CD4-positive, CD25-positive, alpha-beta regulatory T cell (primary cell): ENCODE measurements around the gene DPM1. TPM values are rescaled to one million over a fixed set of nuclear protein-coding genes. Genes with fewer than 3 reads are reported as not detected.
"Not testable (repeated sequence)": the region's sequence is repeated elsewhere in the genome, so short reads cannot be mapped to it uniquely, and the experiment has no call there.

Experiments used
- ATAC-seq, 2 donors: fragments of 150-1000 bp; cut with Tn5 transposase; one replicate each; pipeline ENCODE4 v1.10.0; 2021; ENCODE audit warnings: low read depth in 2 of 2, moderate number of reproducible peaks in 2 of 2, moderate library complexity in 1 of 2
- DNase-seq, 3 donors: peaks; one replicate each; pipeline versions ENCODE4 v3.0.0 to v3.0.0-alpha.2; 2012 to 2022; ENCODE audit warnings: mixed read lengths in 1 of 3
- H3K27ac ChIP-seq: one replicate; pipeline ENCODE4 v1.7.0; 2013; ENCODE audit warnings: mild to moderate bottlenecking, low read length; ENCODE audit not compliant: insufficient read depth, poor library complexity, severe bottlenecking
- H3K27me3 ChIP-seq: one replicate; pipeline ENCODE4 v1.7.0; 2013; ENCODE audit warnings: low read length; ENCODE audit not compliant: control insufficient read depth, insufficient read depth
- H3K36me3 ChIP-seq: one replicate; pipeline ENCODE4 v1.7.0; 2013; ENCODE audit warnings: mild to moderate bottlenecking, low read length, moderate library complexity; ENCODE audit not compliant: control insufficient read depth, insufficient read depth
- H3K4me1 ChIP-seq: 2 replicates; pipeline ENCODE4 v1.7.0; 2013; ENCODE audit warnings: mild to moderate bottlenecking, low read length; ENCODE audit not compliant: insufficient read depth, control insufficient read depth, poor library complexity, severe bottlenecking
- H3K4me3 ChIP-seq: one replicate; pipeline ENCODE4 v1.7.0; 2013; ENCODE audit warnings: low read depth, mild to moderate bottlenecking, low read length, moderate library complexity
- H3K9me3 ChIP-seq, 2 experiments: 1 replicate in 1 of 2; 2 replicates in 1 of 2; pipeline ENCODE4 v1.7.0; 2013; ENCODE audit warnings: low read length in 2 of 2, mild to moderate bottlenecking in 1 of 2, moderate library complexity in 1 of 2; ENCODE audit not compliant: control insufficient read depth in 2 of 2
- H3K27ac Mint-ChIP-seq, 3 donors: one replicate each; pipeline ENCODE4 v1.8.0; 2020 to 2022; ENCODE audit warnings: mild to moderate bottlenecking in 3 of 3, mixed read lengths in 3 of 3, moderate library complexity in 2 of 3
- H3K27me3 Mint-ChIP-seq: one replicate; pipeline ENCODE4 v1.8.0; 2022; ENCODE audit warnings: mild to moderate bottlenecking, mixed read lengths
- H3K36me3 Mint-ChIP-seq: one replicate; pipeline ENCODE4 v1.8.0; 2020; ENCODE audit warnings: mixed read lengths
- H3K4me1 Mint-ChIP-seq, 4 donors: one replicate each; pipeline ENCODE4 v1.8.0; 2020 to 2022; ENCODE audit warnings: mixed read lengths in 4 of 4, mild to moderate bottlenecking in 1 of 4
- H3K4me3 Mint-ChIP-seq, 4 donors: one replicate each; pipeline ENCODE4 v1.8.0; 2020 to 2022; ENCODE audit warnings: mild to moderate bottlenecking in 4 of 4, mixed read lengths in 4 of 4, moderate library complexity in 3 of 4
- H3K9me3 Mint-ChIP-seq, 7 donors: one replicate each; pipeline ENCODE4 v1.8.0; 2020 to 2022; ENCODE audit warnings: mixed read lengths in 7 of 7, mild to moderate bottlenecking in 3 of 7, moderate library complexity in 2 of 7
- polyA plus RNA-seq, 4 donors: library from polyadenylated mRNA; unstranded; fragments of 300-500 nt; fragmentation: Illumina TruSeq; gene quantifications; one replicate each; pipeline ENCODE4 v1.2.3, GENCODE V29; 2021
- total RNA-seq: library from RNA; stranded (reverse); gene quantifications from one replicate; pipeline ENCODE4 v1.2.3, GENCODE V29; 2022

The DPM1 gene
- total and polyA plus RNA-seq, 5 donors from 2014 or later: 34.3 to 82.0 (median 74.5) TPM

GRCh38 chr20:50987493-50988210 is 29.3 kb upstream of the DPM1 start:
- Histone ChIP-seq H3K4me1 (no peaks in the 10 kb centered on the region), H3K9me3 (no peaks in the 10 kb centered on the region), H3K27me3 (peaks cover 2% of the 10 kb centered on the region), H3K27ac (no peak overlapping the region), H3K4me3 (no peak overlapping the region), H3K36me3 (no peaks in the 10 kb centered on the region)
- DNase-seq (peak; percentile 41 to 77 (median 73)), ATAC-seq (peak; percentile 81 to 82)
- Mint-ChIP-seq H3K36me3 (no peaks in the 10 kb centered on the region), H3K27me3 (peaks cover 24% of the 10 kb centered on the region), H3K4me3 (no peak overlapping the region), H3K4me1 (peaks cover 0 to 4% (median 2%) of the 10 kb centered on the region in 4 donors), H3K27ac (no peak overlapping the region), H3K9me3 (no peaks in the 10 kb centered on the region)

DNA sequence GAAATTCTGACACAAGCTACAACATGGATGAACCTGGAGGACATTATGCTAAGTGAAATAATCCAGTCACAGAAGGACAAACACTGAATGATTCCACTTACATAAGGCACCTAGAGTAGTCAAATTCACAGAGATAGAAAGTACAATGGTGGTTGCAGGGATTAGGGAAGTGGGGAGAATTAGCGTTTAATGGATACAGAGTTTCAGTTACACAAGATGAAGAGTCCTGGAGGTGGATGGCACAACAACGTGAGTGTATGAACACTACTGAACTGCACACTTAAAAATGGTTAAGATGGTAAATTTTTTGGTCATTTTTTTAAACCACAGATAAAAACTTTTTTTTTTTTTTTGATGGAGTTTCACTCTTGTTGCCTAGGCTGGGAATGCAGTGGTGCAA is 25.0 kb upstream of the DPM1 start:
- no peak overlapping the region for H3K27ac Mint-ChIP-seq

DNA sequence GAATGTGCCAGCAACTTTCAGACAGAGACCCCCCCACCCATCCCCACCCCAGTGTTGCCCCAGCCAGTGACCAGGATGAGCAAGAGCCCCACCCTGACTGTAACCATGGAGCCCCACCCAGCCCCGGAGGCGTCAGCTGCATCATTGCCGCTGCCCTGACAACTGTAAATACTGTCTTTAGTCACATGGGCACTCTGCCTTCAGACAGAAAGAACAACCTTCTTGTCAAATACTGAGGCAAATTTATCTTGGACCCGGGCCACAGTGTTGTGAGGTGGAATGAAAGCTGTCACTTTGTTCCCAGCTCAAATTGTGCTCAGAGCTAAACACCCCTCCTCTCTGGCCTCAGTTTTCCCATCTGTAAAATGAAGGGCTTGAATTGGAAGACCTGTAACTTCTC is 24.0 kb upstream of the DPM1 start:
- Histone ChIP-seq H3K9me3 (no peaks in the 10 kb centered on the region), H3K4me1 (no peaks in the 10 kb centered on the region), H3K36me3 (no peaks in the 10 kb centered on the region), H3K27ac (no peak overlapping the region), H3K4me3 (no peak overlapping the region), H3K27me3 (no peaks in the 10 kb centered on the region)
- Mint-ChIP-seq H3K27ac (no peak overlapping the region), H3K4me3 (no peak overlapping the region), H3K36me3 (no peaks in the 10 kb centered on the region), H3K4me1 (peaks cover 0 to 6% (median 1%) of the 10 kb centered on the region in 4 donors), H3K27me3 (peaks cover 42% of the 10 kb centered on the region), H3K9me3 (peaks cover 0 to 4% (median 0%) of the 10 kb centered on the region in 7 donors)
- ATAC-seq (no peak), DNase-seq (no peak)

More for the DNA sequence above, 25.0 kb upstream of the DPM1 start:
- Mint-ChIP-seq H3K27me3 (peaks cover 40% of the 10 kb centered on the region), H3K4me3 (no peak overlapping the region), H3K4me1 (peaks cover 0 to 6% (median 5%) of the 10 kb centered on the region in 4 donors), H3K9me3 (peaks cover 0 to 4% (median 0%) of the 10 kb centered on the region in 7 donors), H3K36me3 (no peaks in the 10 kb centered on the region)
- no peaks in the 10 kb centered on the region for H3K4me1 ChIP-seq
- H3K9me3 ChIP-seq: no peaks in the 10 kb centered on the region
- H3K4me3 ChIP-seq: no peak overlapping the region
- no peak overlapping the region for H3K27ac ChIP-seq
- no peak for DNase-seq
- peaks cover 2% of the 10 kb centered on the region for H3K27me3 ChIP-seq
- H3K36me3 ChIP-seq: no peaks in the 10 kb centered on the region
- ATAC-seq: no peak

- no peaks in the 10 kb centered on the region for H3K27me3 ChIP-seq
- H3K9me3 Mint-ChIP-seq: peaks cover 0 to 4% (median 0%) of the 10 kb centered on the region in 7 donors
- peaks cover 37% of the 10 kb centered on the region for H3K27me3 Mint-ChIP-seq
- no peak overlapping the region for H3K4me3 Mint-ChIP-seq
- DNase-seq: no peak
- peaks cover 0 to 6% (median 1%) of the 10 kb centered on the region in 4 donors for H3K4me1 Mint-ChIP-seq
- ATAC-seq: no peak
- H3K4me1 ChIP-seq: no peaks in the 10 kb centered on the region
- no peak overlapping the region for H3K27ac ChIP-seq
- no peaks in the 10 kb centered on the region for H3K36me3 Mint-ChIP-seq
- H3K9me3 ChIP-seq: no peaks in the 10 kb centered on the region
- H3K27ac Mint-ChIP-seq: no peak overlapping the region
- H3K4me3 ChIP-seq: no peak overlapping the region
- no peaks in the 10 kb centered on the region for H3K36me3 ChIP-seq
Observed at GRCh38 chr20:50981714-50982048, 23.3 kb upstream of the DPM1 start.

DNA sequence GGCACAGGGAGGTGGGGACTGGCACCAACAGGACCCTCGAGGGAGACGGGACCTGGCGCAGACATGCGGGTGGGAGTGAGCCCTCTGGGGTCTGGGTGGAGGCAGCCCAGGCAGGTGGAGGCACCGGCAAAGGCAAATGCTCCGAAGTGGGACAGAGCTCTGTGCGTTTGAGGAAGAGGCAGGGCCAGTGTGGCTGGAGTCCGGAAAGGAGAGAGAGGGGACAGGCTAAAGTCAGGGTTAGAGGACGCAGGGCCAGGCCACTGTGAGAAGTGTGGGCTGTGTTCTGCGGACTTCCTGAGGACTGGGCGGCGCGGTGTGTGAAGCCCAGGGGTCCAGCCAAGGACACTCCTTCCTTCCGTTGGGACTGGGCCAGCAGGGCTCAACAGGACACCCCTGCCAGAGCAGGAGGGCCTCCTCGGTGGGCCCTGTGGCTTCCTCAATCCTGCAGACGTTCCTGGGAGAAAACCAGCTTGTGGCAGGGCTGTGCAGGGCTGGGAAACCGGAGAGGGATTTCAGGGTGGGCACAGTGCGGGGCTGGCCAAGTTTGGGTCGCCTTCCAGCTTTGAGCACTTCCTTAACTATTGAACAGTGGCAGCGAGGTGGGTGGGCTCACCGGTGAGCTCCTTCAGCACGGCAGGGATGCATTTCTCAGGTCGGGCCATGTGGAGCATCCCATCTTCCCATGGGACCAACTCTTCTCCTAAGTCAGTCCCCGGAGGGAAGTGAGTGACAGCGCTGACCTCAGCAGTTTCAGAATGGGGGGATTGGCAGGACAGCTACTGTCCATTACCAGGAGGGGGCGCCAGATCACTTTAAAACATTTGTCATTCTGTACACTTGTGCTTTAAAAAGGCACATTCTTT is 22.8 kb upstream of the DPM1 start:
- DNase-seq (peak; percentile 41 to 67 (median 47)), ATAC-seq (peak in 1 of 2 donors; percentile 52)
- Mint-ChIP-seq H3K4me1 (peaks cover 0 to 6% (median 1%) of the 10 kb centered on the region in 4 donors), H3K9me3 (peaks cover 0 to 4% (median 0%) of the 10 kb centered on the region in 7 donors), H3K4me3 (peak overlapping the region in 1 of 4 donors; percentile 2), H3K27me3 (peaks cover 35% of the 10 kb centered on the region), H3K36me3 (no peaks in the 10 kb centered on the region), H3K27ac (peak overlapping the region in 1 of 3 donors; percentile 46)
- no peaks in the 10 kb centered on the region for H3K9me3 ChIP-seq
- no peak overlapping the region for H3K27ac ChIP-seq
- no peaks in the 10 kb centered on the region for H3K27me3 ChIP-seq
- H3K4me1 ChIP-seq: no peaks in the 10 kb centered on the region
- H3K36me3 ChIP-seq: no peaks in the 10 kb centered on the region
- H3K4me3 ChIP-seq: no peak overlapping the region

DNA sequence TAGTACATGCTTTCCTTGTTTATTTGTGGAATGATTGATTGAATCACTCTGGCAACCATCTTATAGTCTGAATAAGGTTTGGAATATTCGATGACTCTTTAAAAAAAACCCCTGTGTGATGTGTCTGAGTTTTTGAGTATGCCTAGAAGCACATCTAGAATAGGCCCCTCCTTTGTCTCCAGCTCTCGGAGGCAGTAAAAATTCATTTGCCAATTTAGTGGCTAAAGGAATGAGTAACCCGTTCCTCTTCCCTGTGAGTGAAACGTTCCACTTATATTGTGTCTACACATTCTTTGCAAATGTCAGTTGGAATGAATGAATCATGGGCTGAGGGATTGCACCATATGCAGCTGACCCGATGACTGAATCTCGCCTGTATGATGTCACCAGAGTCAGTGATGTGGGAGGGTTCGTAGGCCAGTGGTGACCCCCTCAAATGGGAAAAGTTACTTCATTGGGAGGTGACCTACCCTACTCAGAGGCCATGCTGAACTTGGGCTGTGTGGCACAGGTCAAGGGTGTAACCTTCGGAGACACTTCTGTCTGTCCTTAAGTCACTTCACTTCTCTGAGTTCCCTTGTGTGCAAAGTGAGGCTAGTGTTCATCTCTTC is 21.8 kb upstream of the DPM1 start:
- H3K27me3 Mint-ChIP-seq: peaks cover 42% of the 10 kb centered on the region
- no peaks in the 10 kb centered on the region for H3K36me3 ChIP-seq
- H3K9me3 ChIP-seq: no peaks in the 10 kb centered on the region
- peaks cover 0 to 4% (median 0%) of the 10 kb centered on the region in 7 donors for H3K9me3 Mint-ChIP-seq
- no peaks in the 10 kb centered on the region for H3K36me3 Mint-ChIP-seq
- no peak overlapping the region for H3K27ac Mint-ChIP-seq
- H3K4me1 Mint-ChIP-seq: peaks cover 0 to 6% (median 1%) of the 10 kb centered on the region in 4 donors
- no peaks in the 10 kb centered on the region for H3K4me1 ChIP-seq
- H3K27me3 ChIP-seq: no peaks in the 10 kb centered on the region
- DNase-seq: no peak
- ATAC-seq: no peak
- H3K4me3 Mint-ChIP-seq: no peak overlapping the region
- no peak overlapping the region for H3K4me3 ChIP-seq
- H3K27ac ChIP-seq: no peak overlapping the region

GRCh38 chr20:50978533-50978932 is 20.2 kb upstream of the DPM1 start:
- not testable (repeated sequence) for H3K4me1 ChIP-seq, H3K9me3 Mint-ChIP-seq, H3K36me3 Mint-ChIP-seq, H3K4me3 ChIP-seq, H3K4me1 Mint-ChIP-seq, H3K27me3 ChIP-seq, H3K27ac Mint-ChIP-seq, H3K9me3 ChIP-seq, DNase-seq, ATAC-seq, H3K36me3 ChIP-seq, H3K4me3 Mint-ChIP-seq, H3K27ac ChIP-seq
- peaks cover 49% of the 10 kb centered on the region for H3K27me3 Mint-ChIP-seq
